H1 (cell line): ENCODE measurements around the gene PNPLA8. TPM values are rescaled to one million over a fixed set of nuclear protein-coding genes. Genes with fewer than 3 reads are reported as not detected.

Experiments
- CTCF ChIA-PET: fragments of 300-600 bp; sonication (Branson Sonifier 250); formaldehyde crosslinking; loops from one replicate; lab custom pipeline; 2021; ENCODE audit not compliant: partially characterized antibody; lab: Charles Lee
- POLR2A ChIA-PET: fragments of 300-600 bp; sonication (Branson Sonifier 250); formaldehyde crosslinking; loops from one replicate; lab custom pipeline; 2021; ENCODE audit warnings: inconsistent platforms; ENCODE audit not compliant: partially characterized antibody; lab: Charles Lee
- DNase-seq, 2 experiments: peaks; one replicate each; pipeline versions ENCODE4 v3.0.0 to v3.0.0-alpha.2; 2010 to 2022; ENCODE audit warnings: low spot score in 2 of 2, low read depth in 1 of 2, mixed read lengths in 1 of 2
- FAIRE-seq: peaks from 2 replicates; lab custom pipeline; 2011; peaks lifted over from hg19 to GRCh38; lab: Jason Lieb, UNC
- H2AFZ ChIP-seq: 2 replicates; pipeline ENCODE4 v1.8.1; 2012; ENCODE audit warnings: low read length, inconsistent platforms
- H2AK5ac ChIP-seq: 2 replicates; pipeline ENCODE4 v1.6.1; 2013; ENCODE audit warnings: low read depth, low read length
- H2BK120ac ChIP-seq: replicated peaks from 2 replicates; pipeline ENCODE3; 2013; ENCODE audit warnings: low read depth, low read length, inconsistent platforms
- H2BK12ac ChIP-seq: 2 replicates; pipeline ENCODE4 v1.6.1; 2013; ENCODE audit warnings: low read depth, low read length
- H2BK15ac ChIP-seq: 2 replicates; pipeline ENCODE4 v1.6.1; 2013; ENCODE audit warnings: low read length
- H2BK20ac ChIP-seq: 2 replicates; pipeline ENCODE4 v1.6.1; 2013; ENCODE audit warnings: low read length
- H2BK5ac ChIP-seq: 2 replicates; pipeline ENCODE4 v1.6.1; 2013; ENCODE audit warnings: low read depth, low read length
- H3K14ac ChIP-seq: 2 replicates; pipeline ENCODE4 v1.6.1; 2013; ENCODE audit warnings: inconsistent platforms; ENCODE audit not compliant: insufficient read length
- H3K18ac ChIP-seq: 2 replicates; pipeline ENCODE4 v1.6.1; 2013; ENCODE audit warnings: low read length; ENCODE audit errors: extremely low read depth
- H3K23ac ChIP-seq: 2 replicates; pipeline ENCODE4 v1.6.1; 2013; ENCODE audit warnings: inconsistent platforms; ENCODE audit not compliant: insufficient read length
- H3K23me2 ChIP-seq: 2 replicates; pipeline ENCODE4 v1.6.1; 2013; ENCODE audit warnings: low read depth, low read length
- H3K27ac ChIP-seq: 2 replicates; pipeline ENCODE4 v1.6.1; 2011; ENCODE audit warnings: low read depth, low read length, inconsistent platforms
- H3K27me3 ChIP-seq, 4 experiments: replicated peaks in 1 of 4; 1 replicate in 1 of 4; 2 replicates in 3 of 4; pipeline versions ENCODE4 v1.6.1 to v1.8.1; 2011 to 2013; ENCODE audit warnings: low read length in 3 of 4, mild to moderate bottlenecking in 3 of 4, inconsistent platforms in 2 of 4, mixed read lengths in 2 of 4, moderate library complexity in 1 of 4; ENCODE audit not compliant: control insufficient read depth in 3 of 4, insufficient read depth in 3 of 4; ENCODE audit errors: extremely low read depth in 1 of 4
- H3K36me3 ChIP-seq, 4 experiments: 2 replicates each; pipeline versions ENCODE4 v1.6.1 to v1.8.1; 2011 to 2013; ENCODE audit warnings: mild to moderate bottlenecking in 4 of 4, low read length in 3 of 4, moderate library complexity in 2 of 4, control low read depth in 1 of 4, inconsistent platforms in 1 of 4; ENCODE audit not compliant: insufficient read depth in 4 of 4, control insufficient read depth in 2 of 4
- H3K4ac ChIP-seq: replicated peaks from 2 replicates; pipeline ENCODE3; 2013; ENCODE audit warnings: low read length, low read depth, mixed read lengths, inconsistent platforms; ENCODE audit not compliant: insufficient read length
- H3K4me1 ChIP-seq, 4 experiments: replicated peaks in 1 of 4; 1 replicate in 1 of 4; 2 replicates in 3 of 4; pipeline versions ENCODE4 v1.6.1 to v1.8.1; 2011 to 2013; ENCODE audit warnings: low read length in 3 of 4, inconsistent platforms in 2 of 4, mixed read lengths in 1 of 4; ENCODE audit not compliant: insufficient read depth in 4 of 4, control insufficient read depth in 3 of 4
- H3K4me2 ChIP-seq, 2 experiments: 2 replicates each; pipeline versions ENCODE4 v1.6.1 to v1.8.1; 2011 to 2013; ENCODE audit warnings: low read depth in 2 of 2, low read length in 2 of 2, control low read depth in 1 of 2, inconsistent platforms in 1 of 2, mild to moderate bottlenecking in 1 of 2; ENCODE audit not compliant: insufficient read depth in 1 of 2
- H3K4me3 ChIP-seq, 4 experiments: fragments of 200-600, 300-600 bp in 1 of 4; sonication (generic), shearing (Covaris generic), sonication (Bioruptor Twin) in 1 of 4; 2 replicates each; pipeline versions ENCODE4 v1.5.1 to v1.8.1; 2011 to 2016; ENCODE audit warnings: low read length in 4 of 4, low read depth in 3 of 4, control low read depth in 2 of 4, inconsistent platforms in 2 of 4, mild to moderate bottlenecking in 2 of 4, mixed read lengths in 1 of 4, moderate library complexity in 1 of 4; ENCODE audit not compliant: insufficient read depth in 2 of 4; ENCODE audit errors: extremely low read depth in 1 of 4
- H3K56ac ChIP-seq: replicated peaks from 2 replicates; pipeline ENCODE3; 2013; ENCODE audit warnings: low read depth, mild to moderate bottlenecking, mixed read lengths, low read length, inconsistent platforms; ENCODE audit not compliant: insufficient read length
- H3K79me1 ChIP-seq: 2 replicates; pipeline ENCODE4 v1.6.1; 2013; ENCODE audit warnings: low read depth, low read length, control low read depth
- H3K79me2 ChIP-seq, 2 experiments: 2 replicates each; pipeline versions ENCODE4 v1.6.1 to v1.8.1; 2012 to 2013; ENCODE audit warnings: low read length in 2 of 2, mild to moderate bottlenecking in 2 of 2, inconsistent platforms in 1 of 2; ENCODE audit not compliant: insufficient read depth in 2 of 2, control insufficient read depth in 1 of 2
- H3K9ac ChIP-seq, 4 experiments: replicated peaks in 1 of 4; 1 replicate in 1 of 4; 2 replicates in 3 of 4; pipeline versions ENCODE4 v1.6.1 to v1.8.1; 2011 to 2013; ENCODE audit warnings: low read depth in 3 of 4, low read length in 3 of 4, control low read depth in 2 of 4, mild to moderate bottlenecking in 2 of 4, moderate library complexity in 2 of 4, inconsistent platforms in 1 of 4; ENCODE audit errors: extremely low read depth in 1 of 4
- H3K9me3 ChIP-seq, 2 experiments: 2 replicates each; pipeline versions ENCODE4 v1.6.1 to v1.8.1; 2012 to 2013; ENCODE audit warnings: mild to moderate bottlenecking in 2 of 2, moderate library complexity in 2 of 2, control low read depth in 1 of 2, inconsistent platforms in 1 of 2, low read depth in 1 of 2, low read length in 1 of 2, mixed read lengths in 1 of 2; ENCODE audit not compliant: insufficient read depth in 2 of 2
- H4K20me1 ChIP-seq, 2 experiments: replicated peaks in 1 of 2; 2 replicates each; pipeline versions ENCODE3 to v1.8.1; 2011 to 2013; ENCODE audit warnings: inconsistent platforms in 2 of 2, low read length in 2 of 2, mild to moderate bottlenecking in 1 of 2; ENCODE audit not compliant: insufficient read depth in 2 of 2, control insufficient read depth in 1 of 2
- H4K5ac ChIP-seq: 2 replicates; pipeline ENCODE4 v1.6.1; 2013; ENCODE audit warnings: low read length, low read depth, mixed read lengths, inconsistent platforms; ENCODE audit not compliant: insufficient read length
- H4K8ac ChIP-seq: 2 replicates; pipeline ENCODE4 v1.8.0; 2013; ENCODE audit warnings: mild to moderate bottlenecking, moderate library complexity, low read length, inconsistent platforms; ENCODE audit not compliant: insufficient read depth; ENCODE audit errors: extremely low read depth
- H4K91ac ChIP-seq: replicated peaks from 2 replicates; pipeline ENCODE3; 2013; ENCODE audit warnings: low read length, mixed read lengths, inconsistent platforms; ENCODE audit not compliant: insufficient read length
- CBX5 ChIP-seq: fragments of 300-800, 300-1000 bp; sonication (generic); IDR thresholded peaks from 2 replicates; pipeline ENCODE4 v1.7.1; 2016; ENCODE audit warnings: antibody characterized with exemption, low read length, low read depth
- CHD1 ChIP-seq: IDR thresholded peaks from 2 replicates; pipeline ENCODE4 v1.6.1; 2012; ENCODE audit warnings: low read depth, low read length, improper control_type of control experiment
- CHD2 ChIP-seq: IDR thresholded peaks from 2 replicates; pipeline ENCODE4 v1.6.1; 2012; ENCODE audit warnings: low read length, improper control_type of control experiment
- CREB1 ChIP-seq: IDR thresholded peaks from 2 replicates; pipeline ENCODE4 v1.6.1; 2012; ENCODE audit warnings: inconsistent platforms
- EGR1 ChIP-seq: IDR thresholded peaks from 2 replicates; pipeline ENCODE4 v1.6.1; 2011; ENCODE audit warnings: low read depth, low read length, borderline replicate concordance
- EZH2 ChIP-seq: fragments of 200-600 bp; sonication (generic); IDR thresholded peaks from 2 replicates; pipeline ENCODE4 v1.7.1; 2012; ENCODE audit warnings: low read depth, mild to moderate bottlenecking, moderate library complexity, low read length, inconsistent platforms; ENCODE audit not compliant: severe bottlenecking
- HDAC6 ChIP-seq: IDR thresholded peaks from one replicate; pipeline ENCODE4 v1.7.1; 2012; ENCODE audit warnings: low read depth, mild to moderate bottlenecking, inconsistent platforms, low read length, moderate library complexity
- RBBP5 ChIP-seq: IDR thresholded peaks from 2 replicates; pipeline ENCODE4 v1.7.1; 2012; ENCODE audit warnings: low read depth, mild to moderate bottlenecking, inconsistent platforms, low read length, moderate library complexity, borderline replicate concordance
- SAP30 ChIP-seq: fragments of 300-600 bp; sonication (generic); IDR thresholded peaks from 2 replicates; pipeline ENCODE4 v1.7.1; 2012; ENCODE audit warnings: low read length, moderate library complexity, mild to moderate bottlenecking, inconsistent platforms; ENCODE audit not compliant: insufficient read depth, insufficient replicate concordance
- SIN3A ChIP-seq, 2 experiments: IDR thresholded peaks in 1 of 2; conservative IDR thresholded peaks in 1 of 2; 2 replicates each; pipeline ENCODE4 v1.6.1; 2011 to 2012; ENCODE audit warnings: low read length in 2 of 2, improper control_type of control experiment in 1 of 2, low read depth in 1 of 2, mild to moderate bottlenecking in 1 of 2
- SIRT6 ChIP-seq: IDR thresholded peaks from one replicate; pipeline ENCODE4 v1.7.1; 2012; ENCODE audit warnings: low read length, inconsistent platforms
- SP1 ChIP-seq: IDR thresholded peaks from 2 replicates; pipeline ENCODE4 v1.6.1; 2011; ENCODE audit warnings: low read depth, low read length
- TEAD4 ChIP-seq: IDR thresholded peaks from 2 replicates; pipeline ENCODE4 v1.6.1; 2012; ENCODE audit warnings: low read depth, low read length, inconsistent platforms, mixed read lengths
- YY1 ChIP-seq: IDR thresholded peaks from 2 replicates; pipeline ENCODE4 v1.6.1; 2011; ENCODE audit warnings: low read depth, mild to moderate bottlenecking, low read length
- WGBS, 2 experiments: shearing (Covaris generic) in 1 of 2; methylation state at CpG; one replicate each; pipeline versions ENCODE4 v1.1.6 to v1.1.7; 2013 to 2015; ENCODE audit warnings: low lambda C conversion rate in 2 of 2, mixed read lengths in 2 of 2, inconsistent platforms in 1 of 2, low coverage in 1 of 2, missing lambda C conversion rate in 1 of 2; ENCODE audit not compliant: insufficient replicate concordance in 2 of 2, insufficient coverage in 1 of 2, insufficient read length in 1 of 2; ENCODE audit errors: extremely low coverage in 1 of 2, missing lambda C conversion rate in 1 of 2; 5-methylcytosine and 5-hydroxymethylcytosine counted together
- polyA plus RNA-seq, 7 experiments: library from polyadenylated mRNA; depleted of rRNA in 3 of 7; stranded (reverse) in 5 of 7; unstranded in 2 of 7; fragments of >200 nt in 5 of 7; fragments of 200-250 nt in 2 of 7; gene quantifications; 1 replicate in 5 of 7; 2 replicates in 1 of 7; 4 replicates in 1 of 7; pipeline versions ENCODE4 v1.2.1 to v1.2.3, GENCODE V29; 2011 to 2013; ENCODE audit warnings: missing spikeins in 2 of 7, mixed read lengths in 2 of 7
- total RNA-seq: library from RNA; stranded (reverse); fragmentation: NEBNext Ultra II Directional; extraction: Animal tissue kit (Norgen Biotek cat#: 25700); gene quantifications from 2 replicates; pipeline ENCODE4 v1.2.1, GENCODE V29; 2021
- TF ChIP-seq, protein P1 (sequence below): IDR thresholded peaks from 2 replicates; pipeline ENCODE4 v1.6.1; 2012; ENCODE audit warnings: inconsistent platforms

PNPLA8 gene
- total and polyA plus RNA-seq, 2 of the 8 experiments (the other 6 are each of a cell fraction or from before 2014, with no cell fraction given) = 3.8 to 11.2 TPM

DNA sequence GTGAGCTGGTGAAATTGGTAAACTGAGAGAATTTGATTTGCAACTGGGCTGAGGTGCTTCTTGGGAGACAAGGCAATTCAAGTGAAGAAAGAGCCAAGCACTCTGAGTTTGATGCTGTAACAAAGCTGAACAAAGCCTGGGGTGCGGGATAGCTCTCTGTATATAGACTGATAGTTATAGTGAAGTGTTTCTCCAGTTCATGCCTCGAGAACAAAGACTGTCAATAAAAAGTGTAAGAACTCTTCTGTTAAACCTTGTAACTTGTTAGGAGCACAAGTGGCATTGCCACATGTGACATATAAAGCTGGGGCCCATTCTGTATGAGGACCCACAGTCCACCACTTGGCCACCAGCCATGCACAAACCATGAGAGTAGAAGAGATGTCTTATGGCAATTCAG lies 11.3 kb upstream of the PNPLA8 start:
- peaks cover 0 to 2% (median under 1%) of the 10 kb centered on the region in 4 experiments; a peak in 1 of 7 replicates for H3K4me1 ChIP-seq
- H3K4ac ChIP-seq = no peak overlapping the region
- H3K36me3 ChIP-seq = no peaks in the 10 kb centered on the region
- TF ChIP-seq YY1 (no peak), CBX5 (no peak), EGR1 (no peak), EZH2 (no peak), SIRT6 (no peak), RBBP5 (no peak), CHD1 (no peak), SAP30 (no peak), CREB1 (no peak), SP1 (no peak), SIN3A (conservative IDR thresholded peaks at IDR 0.05 in 1 of 2, IDR thresholded peaks at IDR 0.05 in 1 of 2; ENCODE audit: low read depth in 1 of 2, low read length in 2 of 2) (no peak), HDAC6 (no peak), TEAD4 (no peak), CHD2 (no peak)
- TF ChIP-seq, protein P1, sequence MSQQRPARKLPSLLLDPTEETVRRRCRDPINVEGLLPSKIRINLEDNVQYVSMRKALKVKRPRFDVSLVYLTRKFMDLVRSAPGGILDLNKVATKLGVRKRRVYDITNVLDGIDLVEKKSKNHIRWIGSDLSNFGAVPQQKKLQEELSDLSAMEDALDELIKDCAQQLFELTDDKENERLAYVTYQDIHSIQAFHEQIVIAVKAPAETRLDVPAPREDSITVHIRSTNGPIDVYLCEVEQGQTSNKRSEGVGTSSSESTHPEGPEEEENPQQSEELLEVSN = no peak
- 0 out of 2 replicates have a peak overlapping the region, but pooled peaks have one; percentile 24 for H3K18ac ChIP-seq
- H2AK5ac ChIP-seq = no peak overlapping the region
- no peak overlapping the region for H2BK120ac ChIP-seq
- no peaks in the 10 kb centered on the region for H3K9me3 ChIP-seq
- no peaks in the 10 kb centered on the region for H4K20me1 ChIP-seq
- no peak for FAIRE-seq
- DNase-seq = no peak
- H2BK12ac ChIP-seq = no peak overlapping the region
- no peak overlapping the region for H3K4me2 ChIP-seq
- no peak overlapping the region for H3K4me3 ChIP-seq
- H3K27ac ChIP-seq = no peak overlapping the region
- no peaks in the 10 kb centered on the region for H3K27me3 ChIP-seq
- no peak overlapping the region for H2BK5ac ChIP-seq
- no peak overlapping the region for H3K9ac ChIP-seq
- H4K5ac ChIP-seq = no peak overlapping the region
- WGBS, 2 experiments = 98% methylated on average over 2 of the region's 2 CpGs; no CpG with 5 or more reads in 1 of the 2 experiments
- no peak overlapping the region for H3K23ac ChIP-seq
- no peaks in the 10 kb centered on the region for H3K79me2 ChIP-seq
- H3K79me1 ChIP-seq = no peaks in the 10 kb centered on the region
- POLR2A ChIA-PET = interaction anchor here (0.8 to 2.6 kb wide), 3 partner anchors 11 to 33 kb away, joined by 3 to 7 read pairs (median 3); partner anchors contain the start of genes DNAJB9, PNPLA8 and THAP5
- no peak overlapping the region for H2AFZ ChIP-seq
- no peak overlapping the region for H3K56ac ChIP-seq
- no peak overlapping the region for H3K14ac ChIP-seq
- no peak overlapping the region for H2BK20ac ChIP-seq
- H2BK15ac ChIP-seq = no peak overlapping the region
- H4K8ac ChIP-seq = no peak overlapping the region
- no peaks in the 10 kb centered on the region for H3K23me2 ChIP-seq
- H4K91ac ChIP-seq = no peak overlapping the region
- CTCF ChIA-PET = no interaction called here
